ENCODE results near the gene FSTL4.
A peak's percentile ranks its signal among the peaks of the same experiment; 100 is the strongest.

DNA sequence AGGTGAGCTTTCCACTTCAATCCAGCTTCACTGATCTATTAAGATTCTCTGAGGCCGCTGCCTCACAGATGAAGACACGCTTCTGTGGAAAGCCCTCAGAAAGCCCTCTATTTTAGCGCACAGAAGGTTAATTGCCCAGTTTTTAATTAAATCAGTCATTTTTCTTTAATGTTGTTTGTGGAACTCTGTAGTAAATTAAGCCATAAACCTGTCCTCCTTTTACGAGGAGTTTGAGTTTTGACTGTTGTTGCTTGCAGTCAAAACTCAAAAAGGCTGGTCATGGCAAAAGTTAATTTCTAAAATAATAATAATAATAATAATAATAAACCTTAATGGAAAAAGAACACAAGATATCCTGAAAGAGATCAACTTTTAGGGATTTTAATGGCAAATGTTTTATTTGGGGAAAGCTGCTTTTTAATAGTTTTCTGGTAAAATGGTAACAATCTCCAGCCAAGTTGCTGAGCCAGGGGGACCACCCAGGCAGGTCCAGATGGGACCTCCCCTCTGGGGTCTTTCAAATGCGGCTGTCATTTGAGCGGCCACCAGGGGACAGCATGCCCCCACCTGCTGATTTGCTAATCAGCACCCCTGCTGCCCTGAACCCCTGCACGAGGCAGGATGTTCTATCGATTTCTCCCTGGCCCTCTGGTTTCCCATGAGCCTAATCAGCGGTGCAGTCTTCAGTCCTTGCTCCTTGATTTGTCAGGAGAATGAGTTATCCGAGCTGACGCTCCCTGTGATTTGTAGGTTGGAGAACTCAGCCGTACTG, 247.2 kb downstream of the FSTL4 start:
- TF ChIP-seq, protein P1, sequence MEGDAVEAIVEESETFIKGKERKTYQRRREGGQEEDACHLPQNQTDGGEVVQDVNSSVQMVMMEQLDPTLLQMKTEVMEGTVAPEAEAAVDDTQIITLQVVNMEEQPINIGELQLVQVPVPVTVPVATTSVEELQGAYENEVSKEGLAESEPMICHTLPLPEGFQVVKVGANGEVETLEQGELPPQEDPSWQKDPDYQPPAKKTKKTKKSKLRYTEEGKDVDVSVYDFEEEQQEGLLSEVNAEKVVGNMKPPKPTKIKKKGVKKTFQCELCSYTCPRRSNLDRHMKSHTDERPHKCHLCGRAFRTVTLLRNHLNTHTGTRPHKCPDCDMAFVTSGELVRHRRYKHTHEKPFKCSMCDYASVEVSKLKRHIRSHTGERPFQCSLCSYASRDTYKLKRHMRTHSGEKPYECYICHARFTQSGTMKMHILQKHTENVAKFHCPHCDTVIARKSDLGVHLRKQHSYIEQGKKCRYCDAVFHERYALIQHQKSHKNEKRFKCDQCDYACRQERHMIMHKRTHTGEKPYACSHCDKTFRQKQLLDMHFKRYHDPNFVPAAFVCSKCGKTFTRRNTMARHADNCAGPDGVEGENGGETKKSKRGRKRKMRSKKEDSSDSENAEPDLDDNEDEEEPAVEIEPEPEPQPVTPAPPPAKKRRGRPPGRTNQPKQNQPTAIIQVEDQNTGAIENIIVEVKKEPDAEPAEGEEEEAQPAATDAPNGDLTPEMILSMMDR (IDR thresholded peaks at IDR 0.05 in 4 of 5, conservative IDR thresholded peaks at IDR 0.05 in 1 of 5): peak in 1 of 5 experiments; percentile 20
- TF ChIP-seq POLR2A (IDR thresholded peaks at IDR 0.05): no peak

Measured in gastrocnemius medialis (tissue), 4 donors.